NCI-H2227 treated with DMSO at 0.1 percent for 48 hours (cell line): ENCODE results near the gene CAB39.
"Not testable (repeated sequence)": the region's sequence is repeated elsewhere in the genome, so short reads cannot be mapped to it uniquely, and the experiment has no call there.

Experiments used
- DNase-seq: peaks from one replicate; lab custom pipeline; 2025; lab: John Stamatoyannopoulos, UW

CAB39 gene

DNA sequence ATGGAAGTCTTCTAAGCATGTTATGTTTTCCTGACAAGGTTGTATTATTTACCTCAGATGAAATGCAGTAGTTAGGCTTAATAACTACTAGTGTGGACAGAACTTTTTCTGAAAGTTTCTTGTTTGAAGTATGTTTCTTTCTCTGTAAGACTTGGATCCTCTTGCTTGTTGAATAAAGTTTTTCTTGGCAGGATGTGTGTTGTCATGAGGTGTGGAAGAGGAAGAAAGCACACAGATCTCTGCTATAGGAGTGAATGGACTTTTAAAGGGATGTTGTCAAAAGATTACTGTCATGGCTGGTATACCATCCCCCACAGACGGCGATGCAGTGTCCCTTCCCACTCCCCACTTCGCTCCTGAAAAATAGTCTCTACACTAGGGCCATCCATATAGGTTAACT, 2.6 kb downstream of the CAB39 start:
- no peak for DNase-seq

DNA sequence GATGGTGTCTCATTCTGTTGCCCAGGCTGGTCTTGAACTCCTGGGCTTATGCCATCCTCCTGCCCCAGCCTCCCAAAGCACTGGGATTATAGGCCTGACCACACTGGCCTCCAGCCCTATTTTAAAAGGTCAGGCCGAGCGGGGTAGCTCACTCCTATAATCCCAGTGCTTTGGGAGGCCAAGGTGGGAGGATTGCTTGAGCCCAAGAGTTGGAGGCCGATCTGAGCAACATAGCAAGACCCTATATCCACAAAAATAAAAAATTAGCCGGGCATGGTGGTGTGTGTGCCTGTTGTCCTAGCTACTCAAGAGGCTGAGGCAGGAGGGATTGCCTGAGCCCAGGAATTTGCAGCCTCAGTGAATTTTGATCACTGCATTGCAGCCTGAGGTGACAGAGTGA, 3.9 kb downstream of the CAB39 start:
- no peak for DNase-seq

DNA sequence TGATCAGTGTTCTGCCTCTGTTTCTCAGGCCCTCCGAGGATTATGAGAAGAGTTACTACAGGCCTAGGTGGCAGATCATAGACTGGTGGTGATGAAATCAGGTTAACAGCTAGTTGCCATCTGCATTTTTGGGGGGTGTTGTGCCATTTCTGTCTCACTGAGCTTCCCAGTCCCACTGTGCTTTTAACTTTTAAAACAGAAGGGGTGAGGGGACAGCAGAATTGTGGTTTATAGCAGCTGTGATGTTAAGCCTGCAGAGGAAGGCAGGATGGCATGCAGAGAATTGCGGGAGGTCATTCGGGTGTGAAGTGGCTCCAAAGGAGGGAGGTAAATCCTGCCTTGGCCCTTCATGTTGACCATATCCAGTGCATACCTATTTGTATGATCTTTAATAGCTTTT, 5.0 kb downstream of the CAB39 start:
- DNase-seq, result no peak

DNA sequence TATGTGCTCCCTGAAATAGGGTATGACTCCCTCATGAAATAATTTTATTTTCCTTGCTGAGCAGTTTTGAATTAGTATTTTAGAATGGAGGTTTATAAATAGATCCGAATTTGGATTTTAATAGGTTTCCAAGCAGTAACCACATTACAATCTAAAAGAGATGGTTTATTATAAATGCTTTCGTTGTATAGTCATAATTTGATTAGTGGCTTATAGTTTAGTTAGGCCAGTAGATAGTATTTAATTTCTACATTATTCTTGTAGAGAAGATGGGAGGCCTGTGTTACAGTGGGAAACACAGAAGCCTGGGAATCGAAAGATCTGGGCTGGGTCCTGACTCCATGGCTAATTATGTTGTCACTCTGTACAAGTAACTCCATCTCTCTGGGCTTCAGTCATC, 6.7 kb downstream of the CAB39 start:
- no peak for DNase-seq

DNA sequence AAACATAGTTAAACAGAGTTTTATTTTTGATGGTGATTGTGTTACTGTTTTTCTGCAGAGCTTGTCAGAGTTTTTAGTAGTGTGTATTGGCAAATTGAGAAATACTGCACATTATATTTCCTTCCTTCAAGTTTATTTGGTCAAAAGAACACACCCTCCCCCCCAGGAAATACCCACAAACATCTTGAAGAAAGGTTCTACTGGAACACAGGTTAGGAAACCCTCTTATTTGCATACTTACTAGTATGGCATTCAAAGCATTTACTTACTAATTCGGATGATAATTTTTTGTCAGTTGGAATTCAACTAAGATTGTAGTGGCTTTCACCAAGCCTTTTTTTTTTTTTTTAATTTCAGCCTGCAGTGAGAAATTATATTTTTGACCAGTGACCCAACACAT, 9.1 kb downstream of the CAB39 start:
- DNase-seq, result no peak

DNA sequence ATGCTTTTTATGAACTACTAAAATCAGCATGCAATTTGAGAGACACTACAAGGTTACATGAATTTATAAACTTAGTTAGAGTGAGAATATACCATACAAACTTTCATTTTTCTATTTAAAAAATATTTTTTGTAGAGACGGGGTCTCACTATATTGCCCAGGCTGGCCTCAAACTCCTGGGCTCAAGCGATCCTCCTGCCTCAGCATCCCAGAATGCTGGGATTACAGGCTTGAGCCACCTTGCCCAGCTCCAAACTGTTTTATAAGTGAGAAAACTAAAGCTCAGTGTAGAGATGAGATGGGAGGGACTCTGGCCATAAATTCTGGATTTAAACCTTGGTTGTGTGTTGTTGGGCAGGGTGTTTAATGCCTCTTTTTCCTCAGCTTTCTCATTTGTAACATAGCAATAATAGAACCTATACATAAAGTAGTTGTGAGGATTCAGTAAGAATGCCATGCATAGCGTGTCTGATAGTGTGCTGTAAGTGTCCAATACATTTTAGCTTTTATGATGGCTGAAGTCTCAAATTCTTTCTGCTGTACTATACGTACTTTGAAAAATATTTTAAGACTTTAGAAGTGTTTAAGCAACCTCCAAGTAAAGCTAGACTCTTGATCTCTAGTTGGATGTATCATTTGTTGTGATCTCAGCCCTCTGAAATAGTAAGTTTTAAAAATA, 9.7 kb downstream of the CAB39 start:
- no peak for DNase-seq

DNA sequence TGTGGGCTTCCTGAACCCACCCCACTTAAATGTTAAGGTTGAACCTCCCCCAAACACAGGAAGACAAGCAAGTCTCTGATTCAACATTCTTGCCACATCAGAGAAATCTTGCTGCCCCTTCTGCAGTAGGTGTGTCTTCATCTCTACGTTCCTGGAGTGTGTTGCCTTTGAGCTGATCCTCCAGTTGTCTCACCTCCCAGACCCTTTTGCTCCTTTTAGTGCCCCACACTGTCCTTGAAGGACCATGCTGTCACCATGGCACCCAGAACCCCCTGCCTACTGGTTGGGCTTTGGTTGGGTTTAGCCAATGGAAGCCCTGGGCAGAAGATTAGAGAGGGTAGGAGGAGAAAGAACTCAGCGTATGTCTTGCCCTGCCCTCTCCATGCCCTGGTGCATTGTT, 10.7 kb downstream of the CAB39 start:
- no peak for DNase-seq

DNA sequence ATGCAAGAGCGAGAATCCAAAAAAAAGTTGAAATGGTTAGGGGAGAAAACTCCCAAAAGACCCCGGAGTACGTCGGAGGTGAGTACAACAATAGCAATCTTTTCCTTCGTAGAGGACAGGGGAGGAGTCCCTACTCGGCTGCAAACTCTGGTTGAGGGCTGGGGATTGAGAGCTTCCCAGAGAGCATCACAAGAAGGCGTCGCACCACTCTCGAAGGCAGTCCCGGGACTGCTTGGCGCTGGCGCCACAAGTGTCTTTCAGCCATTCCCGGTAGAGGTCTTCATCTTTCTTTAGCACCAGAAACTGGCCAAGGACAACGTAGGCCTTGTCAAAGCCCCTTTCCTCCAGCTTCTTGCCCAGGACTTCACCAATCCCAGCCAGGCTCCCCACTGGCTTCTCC, 12.3 kb downstream of the CAB39 start:
- not testable (repeated sequence) for DNase-seq

DNA sequence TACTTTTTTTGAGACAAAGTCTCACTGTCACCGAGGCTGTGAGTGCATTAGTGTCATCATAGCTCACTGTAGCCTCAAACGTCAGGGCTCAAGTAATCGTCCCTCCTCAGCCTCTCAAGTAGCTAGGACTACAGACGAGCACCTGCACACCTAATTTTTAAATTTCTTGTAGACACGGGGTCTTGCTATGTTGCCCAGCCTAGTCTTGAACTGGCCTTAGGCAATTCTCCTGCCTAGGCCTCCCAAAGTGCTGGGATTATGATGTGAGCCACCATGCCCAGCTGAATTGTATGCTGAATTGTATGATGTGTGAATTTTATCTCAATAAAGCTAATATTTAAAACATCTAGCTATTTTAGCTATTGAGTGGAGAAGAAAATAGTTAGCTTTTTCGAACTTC, 18.9 kb downstream of the CAB39 start:
- no peak for DNase-seq

DNA sequence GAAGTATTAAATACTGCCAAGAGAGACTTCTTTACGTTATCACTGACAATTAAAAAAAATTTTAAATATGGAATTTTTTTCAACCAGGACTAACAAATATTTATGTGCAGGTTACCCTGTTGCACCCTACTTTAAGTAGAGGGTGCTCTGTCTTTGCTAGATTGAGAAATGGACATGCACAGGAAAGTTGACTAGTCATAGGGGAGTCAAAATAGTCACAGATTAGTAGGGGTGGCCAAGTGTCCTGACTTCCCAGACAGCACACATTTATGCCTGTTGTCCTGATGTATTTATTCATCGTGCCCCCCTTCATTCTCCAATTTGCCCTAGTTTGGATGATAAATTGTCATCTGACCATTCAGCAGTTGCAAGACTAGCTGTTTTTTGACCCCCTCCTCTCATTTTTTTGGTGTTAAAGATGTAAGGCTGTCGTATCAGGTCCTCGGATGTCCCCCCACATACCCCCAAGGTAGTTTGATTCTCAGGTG, 20.3 kb downstream of the CAB39 start:
- no peak for DNase-seq

DNA sequence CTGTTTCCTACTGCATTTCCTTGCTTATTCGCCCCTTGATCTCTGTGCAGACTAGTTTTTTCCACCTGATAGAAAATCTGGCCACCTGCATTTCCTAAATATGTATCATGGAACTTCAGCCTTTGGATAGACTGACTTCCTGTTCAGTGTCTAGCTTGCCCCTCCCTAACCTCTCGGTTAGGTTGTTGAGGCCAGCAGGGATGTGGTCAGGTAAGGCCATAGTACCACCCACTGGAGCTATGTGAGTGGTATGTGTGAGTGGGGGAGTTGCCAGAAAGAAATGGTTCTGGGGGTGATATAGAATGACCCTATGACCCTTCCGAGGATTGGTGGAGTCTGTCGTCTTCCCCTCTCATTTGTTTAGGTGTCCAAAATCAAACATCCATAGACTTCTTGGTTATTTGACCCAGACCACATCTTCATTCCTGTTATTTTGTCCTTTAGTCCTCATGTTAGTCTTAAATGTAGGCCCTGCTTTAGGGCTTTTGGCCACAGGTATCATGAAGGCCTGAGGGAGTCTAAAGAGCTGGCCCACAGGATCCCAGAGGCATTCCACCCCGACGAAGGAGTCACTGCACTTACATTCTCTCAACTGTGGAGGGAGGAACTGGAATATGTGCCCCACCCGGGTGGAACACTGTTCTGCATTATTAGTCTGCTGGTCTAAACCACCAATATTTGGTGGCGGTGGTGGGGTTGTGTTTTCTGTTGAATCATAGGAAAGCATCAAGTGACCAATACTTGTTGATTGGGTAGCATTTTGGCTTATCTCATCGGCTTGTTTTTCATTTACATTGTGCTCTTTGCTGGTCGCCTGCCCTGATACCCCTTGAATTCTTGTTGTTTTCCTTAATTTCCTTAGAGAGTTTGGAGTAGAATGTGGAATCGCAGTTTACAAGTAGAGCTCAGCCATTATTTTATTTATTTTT, 21.9 kb downstream of the CAB39 start:
- no peak for DNase-seq

DNA sequence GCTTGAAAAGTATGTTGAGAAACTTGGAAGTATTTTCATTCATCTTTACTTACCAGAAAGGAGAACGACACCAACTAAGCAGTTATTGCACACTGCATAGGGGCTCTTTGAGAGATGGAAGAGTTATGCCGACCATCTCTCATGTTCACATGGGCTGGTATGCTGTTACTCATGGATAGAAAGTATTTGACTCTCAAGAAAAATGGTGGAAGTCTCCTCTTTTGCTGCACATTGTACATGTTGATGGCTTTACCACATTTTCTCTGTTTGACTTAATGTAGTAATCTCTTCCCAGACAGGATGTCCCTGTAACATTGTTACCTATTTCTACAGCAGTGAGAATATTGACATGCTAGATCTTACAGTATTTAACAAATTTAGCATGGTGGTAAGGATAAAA, 23.2 kb downstream of the CAB39 start:
- DNase-seq, result no peak

DNA sequence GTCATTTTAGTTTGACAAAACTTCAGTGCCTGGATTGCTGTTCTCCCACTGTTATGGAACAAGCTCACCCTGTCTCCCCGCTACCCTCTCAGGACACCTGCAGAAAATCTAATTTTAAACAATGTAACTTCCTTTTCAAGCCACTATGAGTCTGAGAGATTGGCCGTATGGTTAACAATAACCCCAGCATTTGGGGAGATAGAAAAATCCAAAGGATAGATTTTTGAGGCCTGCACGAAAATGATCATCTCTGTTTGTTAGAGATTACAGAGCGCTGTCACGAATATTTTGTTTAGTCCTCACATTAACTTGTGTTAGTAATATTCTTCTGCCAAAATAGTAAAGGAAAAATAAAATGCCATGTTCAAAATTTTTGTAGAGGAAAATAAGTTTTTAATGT, 24.7 kb downstream of the CAB39 start:
- no peak for DNase-seq

DNA sequence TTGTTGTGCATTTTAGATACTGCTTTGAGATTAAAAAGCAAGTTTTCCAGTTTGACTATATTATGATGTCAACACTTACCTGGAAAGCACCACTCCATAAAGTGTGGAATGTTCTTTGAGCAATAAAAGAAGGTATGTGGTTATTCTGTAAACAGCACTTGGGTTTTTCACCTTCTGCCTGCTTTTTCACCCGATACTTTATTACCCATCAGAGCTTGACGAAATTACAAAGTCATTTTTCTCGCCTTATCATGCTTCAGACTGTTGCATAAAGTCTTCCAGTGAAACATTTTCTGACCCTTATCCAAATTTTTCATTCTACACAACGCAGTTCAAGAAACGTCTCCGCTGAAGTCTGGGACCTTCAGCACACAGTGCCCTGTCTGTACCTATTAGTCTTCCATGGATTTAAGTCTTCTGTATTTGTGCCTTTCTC, 25.2 kb downstream of the CAB39 start:
- DNase-seq, result no peak

DNA sequence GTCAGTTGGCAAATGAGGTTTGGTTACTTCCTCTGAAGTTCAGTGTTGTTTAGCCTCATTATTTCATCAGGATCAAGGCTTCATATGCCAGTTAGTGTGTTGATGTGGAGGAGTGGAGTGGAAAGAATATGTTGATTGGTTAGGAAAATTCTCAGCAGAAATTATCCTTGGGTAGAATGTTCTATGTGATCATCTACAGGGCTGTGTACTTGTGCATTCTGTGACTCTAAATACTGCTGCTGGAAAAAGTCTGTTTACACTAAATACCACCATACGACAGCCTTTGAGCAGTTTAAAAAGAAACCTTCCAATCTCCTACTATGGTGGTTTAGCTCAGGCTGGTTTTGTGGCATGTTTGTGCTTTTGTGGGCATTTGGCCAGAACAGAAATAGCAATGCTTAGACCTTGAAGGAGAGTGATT, 25.8 kb downstream of the CAB39 start:
- DNase-seq, result no peak

DNA sequence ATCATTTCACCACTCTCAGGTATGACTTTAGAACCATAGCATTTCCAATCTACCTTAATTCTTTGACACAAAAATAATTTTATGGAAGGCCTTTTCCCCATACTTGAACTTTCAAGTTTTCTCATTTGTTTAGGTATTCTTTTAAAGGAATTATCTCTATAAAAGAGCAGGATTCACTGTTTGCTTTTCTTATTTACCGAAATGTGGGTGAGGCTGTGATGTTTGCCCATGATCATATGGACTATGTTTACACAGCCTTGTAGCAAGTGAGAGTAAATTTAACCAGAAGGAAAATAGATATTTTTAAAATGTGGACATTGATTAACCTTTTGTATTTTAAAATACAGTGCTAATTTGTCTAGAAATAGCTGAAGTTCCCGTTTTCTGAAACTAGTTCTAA, 26.3 kb downstream of the CAB39 start:
- DNase-seq, result no peak

DNA sequence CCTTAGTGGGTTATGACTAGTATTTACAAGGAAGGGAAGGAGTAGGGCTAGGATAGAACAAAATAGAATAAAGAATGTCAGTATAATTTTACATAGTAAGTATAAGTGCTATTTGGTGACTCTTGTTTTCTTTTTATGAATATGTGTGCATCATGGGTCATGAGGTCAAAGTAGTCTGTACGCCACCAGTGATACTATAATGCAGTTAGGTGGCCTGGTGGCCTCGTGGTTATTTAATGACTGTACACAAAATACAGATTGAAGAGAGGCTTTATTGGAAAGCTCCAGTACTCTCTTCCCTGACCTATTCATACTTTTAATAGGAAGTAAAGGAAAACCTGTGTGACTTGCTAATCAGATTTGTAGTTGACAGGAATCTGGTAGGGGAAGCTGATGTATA, 27.3 kb downstream of the CAB39 start:
- DNase-seq, result no peak

DNA sequence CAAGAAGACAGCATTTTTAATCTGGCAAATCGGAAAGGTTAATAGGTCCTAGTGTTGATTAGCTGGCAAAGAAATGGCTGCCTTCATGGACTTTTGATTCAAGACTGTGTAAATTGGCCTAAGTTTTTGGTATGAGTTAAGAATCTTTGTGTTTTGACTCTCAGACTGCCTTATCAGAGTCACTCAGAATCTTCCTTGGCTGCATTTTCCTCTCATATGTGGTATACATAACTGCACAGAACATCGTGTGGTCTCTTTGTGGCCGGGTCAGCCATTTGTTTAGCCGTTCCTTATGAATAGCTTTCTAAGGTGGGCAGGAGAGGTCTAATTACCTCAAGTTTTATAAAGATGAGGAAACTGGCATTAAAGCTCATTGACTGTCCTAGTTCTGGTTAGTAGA, 30.1 kb downstream of the CAB39 start:
- DNase-seq, result no peak

DNA sequence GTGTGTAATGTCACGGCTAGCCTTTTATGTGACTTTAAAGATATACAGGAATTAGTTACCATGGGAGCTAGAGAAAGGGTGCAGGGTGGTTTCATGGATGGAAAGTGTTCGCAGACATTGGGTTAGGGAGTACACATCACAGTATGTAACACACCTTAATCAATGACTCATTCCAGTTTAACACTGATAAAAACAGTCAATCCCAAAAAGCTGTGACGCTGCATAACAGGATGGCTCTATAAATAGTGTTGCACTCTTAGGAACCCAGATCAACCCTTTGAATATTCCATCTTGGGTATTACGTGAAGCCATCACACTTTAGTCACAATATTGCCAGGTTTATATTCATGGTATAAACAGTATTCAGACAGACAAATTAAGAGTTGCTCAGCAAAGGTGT, 33.6 kb downstream of the CAB39 start:
- no peak for DNase-seq

DNA sequence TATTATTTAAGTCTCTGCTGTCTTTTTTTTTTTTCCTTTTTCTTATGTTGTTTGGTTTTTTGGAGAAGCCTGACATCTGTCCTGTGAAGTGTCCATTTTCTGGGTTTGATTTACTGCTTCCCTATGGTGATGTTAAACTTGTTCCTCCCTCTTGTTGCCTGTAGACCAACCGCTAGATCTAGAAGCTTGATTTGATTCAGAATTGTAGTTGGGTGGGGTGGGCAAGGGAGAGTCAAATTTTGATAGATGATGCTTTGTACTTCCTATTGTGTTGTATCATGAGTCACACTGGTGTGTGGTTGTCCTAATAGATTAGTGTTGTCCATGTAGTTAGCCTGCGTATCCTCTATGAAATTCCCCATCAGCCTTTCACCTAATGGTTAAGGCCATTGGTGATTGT, 35.4 kb downstream of the CAB39 start:
- no peak for DNase-seq

DNA sequence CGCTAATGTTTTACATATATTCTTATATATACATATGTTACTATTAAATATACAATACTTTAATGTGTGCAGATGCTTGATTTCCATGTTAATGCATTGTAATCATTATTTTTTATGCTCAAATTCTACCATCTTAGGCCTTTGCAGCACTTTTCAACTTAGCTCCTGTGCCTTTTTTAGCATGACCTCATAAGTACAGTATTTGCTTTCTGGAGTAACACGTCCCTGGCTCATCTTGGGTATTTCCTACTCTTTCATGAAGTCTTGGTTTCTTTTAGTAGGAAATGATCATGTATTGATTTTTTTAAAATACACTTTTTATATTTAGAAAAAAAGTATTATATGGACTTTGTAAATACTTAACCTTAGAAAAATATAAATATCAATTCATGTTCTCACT, 36.5 kb downstream of the CAB39 start:
- DNase-seq, result no peak

DNA sequence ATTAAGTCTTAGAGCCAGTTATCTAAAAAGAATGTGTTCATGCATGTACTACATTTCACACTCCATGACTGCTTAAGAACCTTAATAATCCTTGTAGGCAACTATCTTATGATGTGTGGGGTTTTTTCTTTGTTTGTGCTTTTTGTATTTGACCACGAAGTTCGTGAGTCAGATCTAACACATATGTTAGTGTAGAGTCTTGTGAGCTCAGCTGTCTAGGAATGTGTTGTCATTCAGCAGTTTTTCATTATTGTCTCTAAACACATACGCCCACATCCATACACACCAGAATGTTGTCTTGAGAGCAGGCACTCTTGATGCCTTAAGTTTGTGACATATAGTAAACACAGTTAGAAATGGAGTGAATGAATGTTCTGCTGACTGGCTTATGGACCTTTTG, 38.4 kb downstream of the CAB39 start:
- no peak for DNase-seq

DNA sequence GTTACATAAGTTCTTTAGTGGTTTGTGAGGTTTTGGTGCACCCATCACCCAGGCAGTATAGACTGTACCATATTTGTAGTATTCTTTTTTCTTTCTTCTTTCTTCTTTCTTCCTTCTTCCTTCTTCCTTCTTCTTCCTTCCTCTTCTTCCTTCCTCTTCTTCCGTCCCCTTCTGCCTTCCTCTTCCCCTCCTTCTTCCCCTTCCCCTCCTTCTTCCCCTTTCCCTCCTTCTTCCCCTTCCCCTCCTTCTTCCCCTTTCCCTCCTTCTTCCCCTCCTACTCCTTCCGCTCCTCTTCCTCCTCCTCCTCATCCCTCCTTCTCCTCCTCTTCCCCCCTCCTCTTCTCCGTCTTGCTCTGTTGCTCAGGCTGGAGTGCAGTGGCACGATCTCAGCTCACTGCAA, 41.6 kb downstream of the CAB39 start:
- no peak for DNase-seq
